Measurements from ENCODE around the gene IMPA2. TPM values are rescaled to one million over a fixed set of nuclear protein-coding genes. Genes with fewer than 3 reads are reported as not detected.
A peak's percentile ranks its signal among the peaks of the same experiment; 100 is the strongest.
"Not testable (repeated sequence)": the region's sequence is repeated elsewhere in the genome, so short reads cannot be mapped to it uniquely, and the experiment has no call there.

IMPA2 gene
- total RNA-seq, 2 donors from 2014 or later, result 19.2 to 20.2 TPM

- no peaks in the 10 kb centered on the region for H3K36me3 Mint-ChIP-seq (ENCODE audit: insufficient read depth in 2 of 2)
- H3K4me3 Mint-ChIP-seq, result no peak overlapping the region
- no peak overlapping the region for H3K27ac Mint-ChIP-seq
Measured at GRCh38 chr18:11951390-11951851, 29.9 kb upstream of the IMPA2 start.

GRCh38 chr18:11953113-11953512 is 28.2 kb upstream of the IMPA2 start:
- no peak overlapping the region for H3K4me3 Mint-ChIP-seq
- no peak for DNase-seq
- peak in 1 of 2 donors; percentile 75 for ATAC-seq (replicated peaks in 1 of 2)
- no peaks in the 10 kb centered on the region for H3K27me3 Mint-ChIP-seq (ENCODE audit: low read depth)
- H3K9me3 Mint-ChIP-seq, result peaks cover 7 to 9% of the 10 kb centered on the region in 2 donors
- H3K36me3 Mint-ChIP-seq (ENCODE audit: insufficient read depth in 2 of 2), result peaks cover 5% of the 10 kb centered on the region in 2 donors
- peaks cover 15% of the 10 kb centered on the region for H3K4me1 Mint-ChIP-seq (ENCODE audit: low read depth)
- no peak overlapping the region for H3K27ac Mint-ChIP-seq

More at GRCh38 chr18:11951390-11951851, 29.9 kb upstream of the IMPA2 start:
- DNase-seq, result no peak
- ATAC-seq (replicated peaks in 1 of 2), result no peak
- peaks cover 32% of the 10 kb centered on the region for H3K4me1 Mint-ChIP-seq (ENCODE audit: low read depth)
- H3K9me3 Mint-ChIP-seq, result no peaks in the 10 kb centered on the region
- no peaks in the 10 kb centered on the region for H3K27me3 Mint-ChIP-seq (ENCODE audit: low read depth)

- ATAC-seq (replicated peaks in 1 of 2), result no peak
- H3K4me3 Mint-ChIP-seq, result no peak overlapping the region
- peaks cover 5% of the 10 kb centered on the region in 2 donors for H3K36me3 Mint-ChIP-seq (ENCODE audit: insufficient read depth in 2 of 2)
- no peaks in the 10 kb centered on the region for H3K27me3 Mint-ChIP-seq (ENCODE audit: low read depth)
- peaks cover 7 to 9% of the 10 kb centered on the region in 2 donors for H3K9me3 Mint-ChIP-seq
- H3K27ac Mint-ChIP-seq, result no peak overlapping the region
- H3K4me1 Mint-ChIP-seq (ENCODE audit: low read depth), result peaks cover 10% of the 10 kb centered on the region
- no peak for DNase-seq
Measured at GRCh38 chr18:11955239-11956029, 25.9 kb upstream of the IMPA2 start.

- Mint-ChIP-seq H3K4me3 (no peak overlapping the region), H3K4me1 (ENCODE audit: low read depth) (peaks cover 10% of the 10 kb centered on the region)
Measured at GRCh38 chr18:11956371-11957308, 24.7 kb upstream of the IMPA2 start.

GRCh38 chr18:11957636-11958035 is 23.7 kb upstream of the IMPA2 start:
- ATAC-seq (replicated peaks in 1 of 2), result no peak
- Mint-ChIP-seq H3K27ac (no peak overlapping the region), H3K27me3 (ENCODE audit: low read depth) (no peaks in the 10 kb centered on the region), H3K4me3 (no peak overlapping the region), H3K36me3 (ENCODE audit: insufficient read depth in 2 of 2) (peaks cover 5% of the 10 kb centered on the region in 2 donors), H3K4me1 (ENCODE audit: low read depth) (peaks cover 10% of the 10 kb centered on the region), H3K9me3 (peaks cover 7 to 9% of the 10 kb centered on the region in 2 donors)
- DNase-seq, result no peak

More at GRCh38 chr18:11956371-11957308, 24.7 kb upstream of the IMPA2 start:
- H3K27ac Mint-ChIP-seq, result no peak overlapping the region
- no peaks in the 10 kb centered on the region for H3K27me3 Mint-ChIP-seq (ENCODE audit: low read depth)
- H3K36me3 Mint-ChIP-seq (ENCODE audit: insufficient read depth in 2 of 2), result peaks cover 5% of the 10 kb centered on the region in 2 donors
- DNase-seq, result no peak
- H3K9me3 Mint-ChIP-seq, result peaks cover 7 to 9% of the 10 kb centered on the region in 2 donors
- ATAC-seq (replicated peaks in 1 of 2), result no peak

GRCh38 chr18:11959651-11960050 is 21.7 kb upstream of the IMPA2 start:
- not testable (repeated sequence) for H3K36me3 Mint-ChIP-seq (ENCODE audit: insufficient read depth in 2 of 2); H3K4me3 Mint-ChIP-seq; H3K27me3 Mint-ChIP-seq (ENCODE audit: low read depth); H3K9me3 Mint-ChIP-seq; ATAC-seq (replicated peaks in 1 of 2); H3K27ac Mint-ChIP-seq; H3K4me1 Mint-ChIP-seq (ENCODE audit: low read depth); DNase-seq

GRCh38 chr18:11960743-11961380 is 20.4 kb upstream of the IMPA2 start:
- Mint-ChIP-seq H3K27me3 (ENCODE audit: low read depth) (no peaks in the 10 kb centered on the region), H3K4me3 (no peak overlapping the region), H3K9me3 (peaks cover 7 to 9% of the 10 kb centered on the region in 2 donors), H3K4me1 (ENCODE audit: low read depth) (no peaks in the 10 kb centered on the region), H3K36me3 (ENCODE audit: insufficient read depth in 2 of 2) (peaks cover 5% of the 10 kb centered on the region in 2 donors), H3K27ac (no peak overlapping the region)
- no peak for ATAC-seq (replicated peaks in 1 of 2)
- DNase-seq, result no peak

GRCh38 chr18:11962597-11962996 is 18.7 kb upstream of the IMPA2 start:
- Mint-ChIP-seq H3K27me3 (ENCODE audit: low read depth) (no peaks in the 10 kb centered on the region), H3K4me3 (no peak overlapping the region), H3K9me3 (peaks cover 2% of the 10 kb centered on the region in 2 donors), H3K27ac (no peak overlapping the region), H3K36me3 (ENCODE audit: insufficient read depth in 2 of 2) (peaks cover 1 to 2% of the 10 kb centered on the region in 2 donors), H3K4me1 (ENCODE audit: low read depth) (no peaks in the 10 kb centered on the region)
- DNase-seq, result no peak
- no peak for ATAC-seq (replicated peaks in 1 of 2)

- DNase-seq (no peak), ATAC-seq (replicated peaks in 1 of 2) (no peak)
- Mint-ChIP-seq H3K4me3 (no peak overlapping the region), H3K4me1 (ENCODE audit: low read depth) (no peaks in the 10 kb centered on the region), H3K27ac (no peak overlapping the region), H3K36me3 (ENCODE audit: insufficient read depth in 2 of 2) (no peaks in the 10 kb centered on the region), H3K9me3 (no peaks in the 10 kb centered on the region), H3K27me3 (ENCODE audit: low read depth) (no peaks in the 10 kb centered on the region)
Measured at GRCh38 chr18:11963991-11964484, 17.3 kb upstream of the IMPA2 start.

- Mint-ChIP-seq H3K27ac (no peak overlapping the region), H3K27me3 (ENCODE audit: low read depth) (no peaks in the 10 kb centered on the region), H3K4me3 (no peak overlapping the region), H3K4me1 (ENCODE audit: low read depth) (no peaks in the 10 kb centered on the region), H3K36me3 (ENCODE audit: insufficient read depth in 2 of 2) (no peaks in the 10 kb centered on the region), H3K9me3 (no peaks in the 10 kb centered on the region)
- ATAC-seq (replicated peaks in 1 of 2) (no peak), DNase-seq (no peak)
Measured at GRCh38 chr18:11969904-11970835, 11.1 kb upstream of the IMPA2 start.

GRCh38 chr18:11970836-11971226 is 10.5 kb upstream of the IMPA2 start:
- ATAC-seq (replicated peaks in 1 of 2); H3K27me3 Mint-ChIP-seq (ENCODE audit: low read depth); H3K27ac Mint-ChIP-seq; H3K9me3 Mint-ChIP-seq; H3K4me3 Mint-ChIP-seq; DNase-seq; H3K4me1 Mint-ChIP-seq (ENCODE audit: low read depth); H3K36me3 Mint-ChIP-seq (ENCODE audit: insufficient read depth in 2 of 2): not testable (repeated sequence)
